Right kidney (tissue), 1 donor: Measurements from ENCODE around the gene CDC23.
A peak's percentile ranks its signal among the peaks of the same experiment; 100 is the strongest.
"Not testable (repeated sequence)": the region's sequence is repeated elsewhere in the genome, so short reads cannot be mapped to it uniquely, and the experiment has no call there.

Source experiments
- DNase-seq: peaks from one replicate; pipeline ENCODE4 v3.0.0-alpha.2; 2016

Gene CDC23

GRCh38 chr5:138223532-138223931, 10.4 kb upstream of the CDC23 start:
- no peak for DNase-seq

DNA sequence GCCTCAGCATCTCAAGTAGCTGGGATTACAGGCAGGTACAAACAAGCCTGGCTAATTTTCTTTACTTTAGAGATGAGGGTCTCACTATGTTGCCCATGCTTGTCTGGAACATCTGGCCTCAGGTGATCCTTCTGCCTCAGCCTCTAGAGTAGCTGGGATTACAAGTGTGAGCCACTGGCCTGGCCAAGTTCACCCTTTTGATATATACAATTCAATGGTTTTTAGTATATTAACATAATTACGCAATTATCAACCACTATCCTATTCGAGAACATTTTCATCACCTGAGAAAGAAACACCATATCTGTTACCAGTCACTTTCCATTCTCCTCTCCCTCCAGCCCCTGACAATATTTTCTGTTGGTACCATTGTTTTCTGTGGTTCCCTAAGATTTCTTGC, 3.7 kb upstream of the CDC23 start:
- no peak for DNase-seq

GRCh38 chr5:138212828-138213160, 329 bp downstream of the CDC23 start:
- DNase-seq, result no peak

DNA sequence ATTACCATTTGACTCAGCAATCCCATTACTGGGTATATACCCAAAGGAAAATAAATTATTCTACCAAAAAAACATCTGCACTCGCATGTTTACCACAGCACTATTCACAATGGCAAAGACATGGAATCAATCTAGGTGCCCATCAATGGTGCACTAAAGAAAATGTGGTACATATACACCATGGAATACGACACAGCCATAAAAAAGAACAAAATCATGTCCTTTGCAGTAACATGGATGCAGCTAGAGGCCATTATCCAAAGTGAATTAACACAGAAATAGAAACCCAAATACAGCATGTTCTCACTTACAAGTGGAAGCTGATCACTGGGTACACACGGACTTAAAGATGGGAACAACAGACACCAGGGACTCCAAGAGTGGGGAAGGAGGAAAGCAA, 2.1 kb downstream of the CDC23 start:
- no peak for DNase-seq

GRCh38 chr5:138193859-138194258, 19.3 kb downstream of the CDC23 start:
- not testable (repeated sequence) for DNase-seq

GRCh38 chr5:138192826-138193225, 20.3 kb downstream of the CDC23 start:
- no peak for DNase-seq

GRCh38 chr5:138188626-138189025, 24.5 kb downstream of the CDC23 start:
- DNase-seq, result no peak

GRCh38 chr5:138186002-138186447, 27.1 kb downstream of the CDC23 start:
- DNase-seq, result no peak

DNA sequence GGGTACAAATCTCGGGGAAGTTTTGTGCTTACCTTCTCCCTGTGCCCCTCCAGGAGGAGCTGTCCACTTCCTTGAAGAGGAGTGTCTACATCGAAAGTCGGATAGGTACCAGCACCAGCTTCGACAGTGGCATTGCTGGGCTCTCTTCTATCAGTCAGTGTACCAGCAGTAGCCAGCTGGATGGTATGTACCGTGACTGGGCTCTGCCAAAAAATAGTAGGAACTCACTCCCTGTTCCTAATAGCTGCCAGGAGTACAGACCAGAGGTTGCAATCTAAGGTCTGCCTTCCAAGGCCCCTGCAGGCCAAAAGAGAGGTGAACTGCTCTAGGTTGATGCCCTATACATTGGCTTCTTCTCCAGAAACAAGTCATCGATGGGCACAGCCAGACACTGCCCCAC, 30.3 kb downstream of the CDC23 start:
- DNase-seq, result no peak

DNA sequence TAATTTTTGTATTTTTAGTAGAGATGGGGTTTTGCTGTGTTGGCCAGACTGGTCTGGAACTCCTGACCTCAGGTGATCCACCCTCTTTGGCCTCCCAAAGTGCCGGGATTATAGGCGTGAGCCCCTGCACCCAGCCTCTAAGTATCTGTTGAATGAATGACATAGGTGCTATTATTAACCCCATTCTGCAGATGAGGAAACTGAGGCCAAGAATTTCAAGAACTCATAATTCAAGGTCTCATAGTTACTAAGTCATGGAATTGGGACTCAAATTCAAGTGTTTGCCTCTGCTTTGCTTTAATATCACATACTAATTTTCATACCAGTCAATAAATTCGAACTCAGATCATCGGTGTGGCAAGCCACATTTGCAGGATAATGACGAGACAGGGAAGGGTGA, 32.3 kb downstream of the CDC23 start:
- DNase-seq, result no peak

- peak; percentile 12 for DNase-seq
These were observed 32.8 kb downstream of the CDC23 start for GRCh38 chr5:138180183-138180782.

- peak; percentile 25 for DNase-seq
These were observed 33.8 kb downstream of the CDC23 start for GRCh38 chr5:138179277-138179857.

GRCh38 chr5:138178516-138179276, 34.4 kb downstream of the CDC23 start, which contains the start of the genes BRD8 and KIF20A:
Gene BRD8 (minus strand): TSS chr5:138178630. CDS start chr5:138178614, 16 bp downstream.
Gene KIF20A (plus strand): TSS chr5:138179112. CDS start chr5:138179681, 569 bp downstream.
- peak; percentile 89 for DNase-seq

GRCh38 chr5:138177941-138178515, 35.1 kb downstream of the CDC23 start:
- peak; percentile 64 for DNase-seq

GRCh38 chr5:138170299-138170698, 42.8 kb downstream of the CDC23 start:
- DNase-seq, result no peak

DNA sequence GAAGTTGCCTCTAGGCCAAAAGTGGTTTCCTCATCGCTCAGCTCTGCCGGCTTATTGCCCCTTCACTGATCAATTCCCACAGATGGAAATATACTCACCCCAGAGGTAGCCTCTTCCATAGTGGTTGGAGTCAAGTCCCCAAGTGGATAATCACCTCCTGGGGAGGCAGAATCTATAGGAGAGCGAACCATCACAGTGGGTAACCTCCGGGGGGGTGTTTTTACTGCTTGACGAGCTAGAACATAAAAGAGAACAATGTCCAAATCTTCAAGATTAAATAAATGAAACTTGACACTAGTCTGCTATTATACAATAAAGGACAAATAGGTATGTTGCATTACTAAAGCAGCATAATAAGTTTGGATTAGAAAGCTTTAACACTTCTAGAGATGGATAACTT, 44.0 kb downstream of the CDC23 start:
- DNase-seq, result no peak

DNA sequence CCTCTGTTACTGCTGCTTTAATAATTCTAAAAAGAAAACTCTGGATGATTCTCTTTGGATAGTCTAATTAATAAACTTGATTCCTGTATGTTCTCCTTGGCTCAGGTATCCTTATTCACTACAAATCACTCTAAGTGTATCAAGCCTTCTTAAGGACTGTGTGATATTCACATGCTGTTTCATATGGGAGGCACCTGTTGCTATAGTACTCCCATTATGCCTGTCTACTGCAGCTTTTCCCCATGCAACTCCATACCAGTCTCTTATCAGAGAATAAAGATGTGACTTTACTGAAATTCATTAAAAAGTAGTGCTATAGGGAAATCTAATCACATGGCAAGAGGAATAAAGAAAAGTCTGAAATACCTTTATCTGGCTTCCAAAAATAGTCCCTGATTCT, 49.4 kb downstream of the CDC23 start:
- no peak for DNase-seq

GRCh38 chr5:138160706-138161105, 52.4 kb downstream of the CDC23 start:
- DNase-seq, result no peak

DNA sequence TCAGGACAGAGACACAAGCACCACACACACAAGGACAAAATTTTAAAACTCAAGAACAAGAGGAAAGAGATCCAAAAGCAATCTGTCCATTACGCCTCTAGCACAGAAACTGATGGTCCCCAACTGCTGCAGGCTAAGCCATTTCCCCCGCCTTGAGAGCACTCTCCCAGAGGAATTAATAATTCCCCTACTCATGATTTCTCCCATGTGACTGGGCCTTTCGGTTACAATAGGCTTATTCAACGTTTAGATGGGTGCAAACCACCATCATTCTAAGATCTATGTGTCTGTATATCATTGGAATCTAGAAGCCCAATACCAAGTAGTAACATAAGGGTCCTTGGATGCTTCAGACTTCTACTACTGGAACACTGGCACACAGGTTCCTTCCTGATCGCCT, 53.5 kb downstream of the CDC23 start:
- no peak for DNase-seq

GRCh38 chr5:138157626-138158025, 55.5 kb downstream of the CDC23 start:
- no peak for DNase-seq

DNA sequence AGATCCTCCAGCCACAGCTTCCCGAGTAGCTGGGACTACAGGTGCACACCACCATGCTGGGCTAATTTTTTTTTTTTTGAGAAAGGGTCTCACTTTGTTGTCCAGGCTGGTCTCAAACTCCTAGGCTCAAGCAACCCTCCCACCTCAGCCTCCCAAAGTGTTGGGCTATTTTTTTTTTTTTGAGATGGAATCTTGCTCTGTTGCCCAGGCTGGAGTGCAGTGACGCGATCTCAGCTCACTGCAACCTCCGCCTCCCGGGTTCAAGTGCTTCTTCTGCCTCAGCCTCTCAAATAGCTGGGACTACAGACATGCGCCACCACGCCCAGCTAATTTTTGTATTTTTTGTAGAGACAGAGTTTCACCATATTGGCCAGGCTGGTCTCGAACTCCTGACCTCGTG, 57.1 kb downstream of the CDC23 start:
- not testable (repeated sequence) for DNase-seq

DNA sequence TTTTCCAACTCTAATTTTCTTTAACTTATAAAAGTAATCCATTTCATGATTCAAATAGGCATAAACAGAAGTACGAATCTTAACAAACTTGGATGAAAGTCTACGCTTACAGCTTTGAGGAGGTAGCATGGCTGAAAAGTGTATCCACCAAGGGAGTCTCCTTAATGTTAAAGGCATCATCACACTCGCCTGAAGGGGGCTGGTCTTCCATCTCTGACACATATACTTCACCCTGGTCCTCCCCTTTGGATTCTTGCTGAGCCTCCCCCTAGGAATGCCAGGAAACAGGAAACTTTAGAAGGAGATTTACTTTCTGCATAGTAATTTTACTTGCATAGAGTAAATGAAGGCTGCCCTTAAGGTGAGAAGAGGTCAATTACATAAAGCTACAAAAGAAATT, 63.6 kb downstream of the CDC23 start:
- DNase-seq, result no peak

DNA sequence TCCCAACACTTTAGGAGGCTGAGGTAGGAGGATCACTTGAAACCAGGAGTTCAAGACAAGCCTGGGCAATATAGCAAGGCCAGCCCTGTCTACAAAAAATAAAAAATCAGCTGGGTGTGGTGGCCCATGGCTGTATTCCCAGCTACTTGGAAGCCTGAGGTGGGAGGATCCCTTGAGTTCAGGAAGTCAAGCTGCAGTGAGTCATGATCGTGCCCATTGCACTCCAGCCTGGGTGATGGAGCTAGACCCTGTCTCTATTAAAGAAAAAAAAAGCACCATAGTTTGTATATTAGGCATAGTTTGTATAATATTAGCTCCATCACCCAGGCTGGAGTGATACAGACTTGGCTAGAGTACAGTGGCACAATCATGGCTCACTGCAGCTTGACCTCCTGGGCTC, 64.3 kb downstream of the CDC23 start:
- no peak for DNase-seq
